Measurements from ENCODE around the gene EGR4. TPM values are rescaled to one million over a fixed set of nuclear protein-coding genes. Genes with fewer than 3 reads are reported as not detected.

EGR4 gene
- total RNA-seq, 2 donors from 2014 or later = 0.16 TPM; not detected in 1

DNA sequence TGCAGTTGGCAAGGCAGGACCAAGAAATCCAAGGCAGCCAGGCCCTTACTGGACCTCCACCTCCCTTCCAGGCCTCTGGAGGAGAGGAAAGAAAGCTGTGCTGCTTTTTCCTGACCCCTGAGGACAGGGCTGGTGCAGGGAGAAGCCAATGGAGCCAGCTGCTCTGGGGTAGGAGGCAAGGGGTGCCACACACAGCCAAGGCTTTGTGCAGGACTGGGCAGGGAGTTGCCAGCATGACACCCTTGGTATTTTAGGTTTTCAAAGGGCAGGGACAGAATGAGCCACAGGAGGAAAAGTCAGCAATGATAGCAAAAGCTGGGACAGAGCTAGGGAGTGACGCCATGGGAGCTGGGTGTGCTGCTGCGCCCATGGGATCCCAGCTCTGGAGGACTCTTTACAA, 36.3 kb downstream of the EGR4 start:
- Histone ChIP-seq H3K27ac (no peak overlapping the region), H3K27me3 (no peaks in the 10 kb centered on the region), H3K4me3 (no peak overlapping the region), H3K4me1 (no peaks in the 10 kb centered on the region), H3K36me3 (peaks cover 31% of the 10 kb centered on the region), H3K9me3 (no peaks in the 10 kb centered on the region)
- DNase-seq (ENCODE audit: low spot score) = no peak
- no peak for TF ChIP-seq CTCF (IDR thresholded peaks at IDR 0.05)

GRCh38 chr2:73256618-73256922, 36.8 kb downstream of the EGR4 start:
- no peaks in the 10 kb centered on the region for H3K27me3 ChIP-seq
- H3K36me3 ChIP-seq = peaks cover 33% of the 10 kb centered on the region
- DNase-seq (ENCODE audit: low spot score) = no peak
- no peak overlapping the region for H3K4me3 ChIP-seq
- no peaks in the 10 kb centered on the region for H3K4me1 ChIP-seq
- H3K27ac ChIP-seq = no peak overlapping the region
- no peaks in the 10 kb centered on the region for H3K9me3 ChIP-seq
- no peak for TF ChIP-seq CTCF (IDR thresholded peaks at IDR 0.05)

DNA sequence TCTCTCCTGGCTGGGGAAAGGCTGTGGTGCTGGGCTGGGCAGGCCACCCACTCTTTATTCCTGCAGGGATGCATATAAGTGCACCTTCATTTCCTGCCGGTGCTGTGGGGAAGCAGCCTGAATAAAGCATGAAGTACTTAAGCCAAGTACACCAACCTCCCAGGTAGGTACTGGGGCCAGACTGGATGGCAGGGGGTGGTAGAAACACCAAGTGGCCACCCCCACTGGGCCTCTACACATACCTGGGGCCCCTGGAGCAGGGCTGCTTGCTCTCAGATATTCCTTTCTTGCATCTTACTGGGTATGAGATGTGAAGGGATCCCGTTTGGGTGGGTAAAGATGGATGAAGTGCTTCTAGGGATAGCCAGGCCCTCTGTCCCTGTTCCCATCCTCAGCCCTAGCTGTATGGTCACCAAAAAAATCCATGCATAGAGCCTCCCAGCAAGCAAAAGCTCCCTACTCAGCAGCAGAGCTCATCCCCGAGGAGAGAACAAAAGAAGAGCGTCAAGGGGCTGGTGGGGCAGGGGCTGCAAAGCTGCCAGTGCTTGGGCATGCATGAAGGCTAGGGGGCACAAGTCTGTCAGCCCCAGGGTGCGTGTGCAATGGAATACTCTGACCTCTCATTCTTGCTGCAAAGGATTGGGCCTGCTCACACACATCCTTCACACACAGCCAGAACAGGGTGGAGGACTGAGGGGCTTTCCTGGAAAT, 37.3 kb downstream of the EGR4 start:
- Histone ChIP-seq H3K9me3 (no peaks in the 10 kb centered on the region), H3K4me3 (no peak overlapping the region), H3K36me3 (peaks cover 38% of the 10 kb centered on the region), H3K4me1 (no peaks in the 10 kb centered on the region), H3K27ac (no peak overlapping the region), H3K27me3 (no peaks in the 10 kb centered on the region)
- no peak for DNase-seq (ENCODE audit: low spot score)
- no peak for TF ChIP-seq CTCF (IDR thresholded peaks at IDR 0.05)

- no peak for DNase-seq (ENCODE audit: low spot score)
- Histone ChIP-seq H3K4me3 (no peak overlapping the region), H3K9me3 (no peaks in the 10 kb centered on the region), H3K36me3 (peaks cover 48% of the 10 kb centered on the region), H3K4me1 (no peaks in the 10 kb centered on the region), H3K27me3 (no peaks in the 10 kb centered on the region), H3K27ac (no peak overlapping the region)
- TF ChIP-seq CTCF (IDR thresholded peaks at IDR 0.05) = no peak
Observed at GRCh38 chr2:73255007-73255644, 38.2 kb downstream of the EGR4 start.

GRCh38 chr2:73254343-73255006, 38.9 kb downstream of the EGR4 start:
- H3K36me3 ChIP-seq = peaks cover 54% of the 10 kb centered on the region
- no peak for TF ChIP-seq CTCF (IDR thresholded peaks at IDR 0.05)
- no peak overlapping the region for H3K27ac ChIP-seq
- no peaks in the 10 kb centered on the region for H3K9me3 ChIP-seq
- H3K4me3 ChIP-seq = no peak overlapping the region
- no peak for DNase-seq (ENCODE audit: low spot score)
- no peaks in the 10 kb centered on the region for H3K27me3 ChIP-seq
- no peaks in the 10 kb centered on the region for H3K4me1 ChIP-seq

All from right atrium auricular region (tissue), 2 donors.